Measurements from ENCODE around the gene MPHOSPH9.

GRCh38 chr12:123164222-123164621 lies 68.7 kb downstream of the MPHOSPH9 start:
- TF ChIP-seq POLR2AphosphoS5 (IDR thresholded peaks at IDR 0.05; ENCODE audit: low read depth, low read length) (no peak), SIN3A (IDR thresholded peaks at IDR 0.05; ENCODE audit: borderline replicate concordance, insufficient read depth, low read length) (no peak), REST (IDR thresholded peaks at IDR 0.05; ENCODE audit: insufficient read depth in 1 of 2, low read depth in 2 of 2, low read length in 2 of 2) (no peak)

Measured in PFSK-1 (cell line).